Measurements from ENCODE around the gene PTDSS2. TPM values are rescaled to one million over a fixed set of nuclear protein-coding genes. Genes with fewer than 3 reads are reported as not detected.

PTDSS2 gene
- total and polyA plus RNA-seq, 8 donors: 11.6 to 264 (median 25.1) TPM

DNA sequence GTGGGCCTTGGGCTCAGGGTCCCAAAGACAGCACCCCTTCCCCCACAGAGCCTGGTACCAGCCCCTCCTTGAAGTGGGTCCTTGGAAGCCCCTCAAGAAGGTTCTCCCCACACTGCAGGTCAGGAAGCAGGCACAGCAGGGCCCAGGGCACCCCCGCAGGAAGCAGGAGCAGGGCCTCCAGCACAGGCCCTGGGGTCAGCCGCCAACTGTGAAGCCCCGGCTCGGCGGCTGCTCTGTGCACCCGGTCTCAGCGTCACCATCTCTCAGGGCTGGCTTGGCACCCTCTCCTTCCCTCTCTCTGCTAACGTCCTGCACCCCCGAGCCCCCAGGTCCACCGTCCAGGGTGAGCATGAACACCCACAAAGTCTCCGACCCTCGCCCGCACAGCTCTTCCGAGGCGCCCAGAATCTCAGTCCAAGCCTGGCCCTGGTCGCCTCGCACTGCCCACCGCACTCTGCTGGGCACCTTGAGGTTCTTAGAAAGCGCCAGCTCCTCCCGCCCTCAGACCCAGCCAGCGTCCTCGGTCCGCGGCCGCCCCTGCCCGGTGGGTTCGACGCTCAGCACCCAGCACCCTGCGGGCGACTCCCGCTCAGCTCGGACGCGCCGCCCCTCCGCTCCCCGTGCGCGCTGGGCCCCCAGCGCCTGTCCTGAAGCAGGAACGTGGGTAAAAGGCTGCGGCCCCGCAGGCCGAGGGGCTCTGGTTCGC is 33.9 kb upstream of the PTDSS2 start:
- peak overlapping the region; percentile 84 to 91 (median 88) for H3K27ac ChIP-seq
- H3K9me3 ChIP-seq: no peaks in the 10 kb centered on the region
- intact Hi-C loops (cut with DNase I; ENCODE audit: low total_unique reads): no loop called here
- no peak for DNase-seq
- peaks cover 15 to 57% (median 46%) of the 10 kb centered on the region in 4 donors for H3K4me1 ChIP-seq
- H3K4me3 ChIP-seq: peak overlapping the region; percentile 55 to 73 (median 61)
- peaks cover 6 to 70% (median 16%) of the 10 kb centered on the region in 3 donors for H3K27me3 ChIP-seq
- 6 to 9% (median 8%) methylated on average over 19 to 45 of the region's 45 CpGs for WGBS, 5 donors
- no peaks in the 10 kb centered on the region for H3K36me3 ChIP-seq
- TF ChIP-seq, protein P1, sequence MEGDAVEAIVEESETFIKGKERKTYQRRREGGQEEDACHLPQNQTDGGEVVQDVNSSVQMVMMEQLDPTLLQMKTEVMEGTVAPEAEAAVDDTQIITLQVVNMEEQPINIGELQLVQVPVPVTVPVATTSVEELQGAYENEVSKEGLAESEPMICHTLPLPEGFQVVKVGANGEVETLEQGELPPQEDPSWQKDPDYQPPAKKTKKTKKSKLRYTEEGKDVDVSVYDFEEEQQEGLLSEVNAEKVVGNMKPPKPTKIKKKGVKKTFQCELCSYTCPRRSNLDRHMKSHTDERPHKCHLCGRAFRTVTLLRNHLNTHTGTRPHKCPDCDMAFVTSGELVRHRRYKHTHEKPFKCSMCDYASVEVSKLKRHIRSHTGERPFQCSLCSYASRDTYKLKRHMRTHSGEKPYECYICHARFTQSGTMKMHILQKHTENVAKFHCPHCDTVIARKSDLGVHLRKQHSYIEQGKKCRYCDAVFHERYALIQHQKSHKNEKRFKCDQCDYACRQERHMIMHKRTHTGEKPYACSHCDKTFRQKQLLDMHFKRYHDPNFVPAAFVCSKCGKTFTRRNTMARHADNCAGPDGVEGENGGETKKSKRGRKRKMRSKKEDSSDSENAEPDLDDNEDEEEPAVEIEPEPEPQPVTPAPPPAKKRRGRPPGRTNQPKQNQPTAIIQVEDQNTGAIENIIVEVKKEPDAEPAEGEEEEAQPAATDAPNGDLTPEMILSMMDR (IDR thresholded peaks at IDR 0.05): no peak
- no peak for TF ChIP-seq EP300 (IDR thresholded peaks at IDR 0.05)
- no peak for TF ChIP-seq POLR2AphosphoS5 (IDR thresholded peaks at IDR 0.05)
- TF ChIP-seq POLR2A (IDR thresholded peaks at IDR 0.05): no peak

DNA sequence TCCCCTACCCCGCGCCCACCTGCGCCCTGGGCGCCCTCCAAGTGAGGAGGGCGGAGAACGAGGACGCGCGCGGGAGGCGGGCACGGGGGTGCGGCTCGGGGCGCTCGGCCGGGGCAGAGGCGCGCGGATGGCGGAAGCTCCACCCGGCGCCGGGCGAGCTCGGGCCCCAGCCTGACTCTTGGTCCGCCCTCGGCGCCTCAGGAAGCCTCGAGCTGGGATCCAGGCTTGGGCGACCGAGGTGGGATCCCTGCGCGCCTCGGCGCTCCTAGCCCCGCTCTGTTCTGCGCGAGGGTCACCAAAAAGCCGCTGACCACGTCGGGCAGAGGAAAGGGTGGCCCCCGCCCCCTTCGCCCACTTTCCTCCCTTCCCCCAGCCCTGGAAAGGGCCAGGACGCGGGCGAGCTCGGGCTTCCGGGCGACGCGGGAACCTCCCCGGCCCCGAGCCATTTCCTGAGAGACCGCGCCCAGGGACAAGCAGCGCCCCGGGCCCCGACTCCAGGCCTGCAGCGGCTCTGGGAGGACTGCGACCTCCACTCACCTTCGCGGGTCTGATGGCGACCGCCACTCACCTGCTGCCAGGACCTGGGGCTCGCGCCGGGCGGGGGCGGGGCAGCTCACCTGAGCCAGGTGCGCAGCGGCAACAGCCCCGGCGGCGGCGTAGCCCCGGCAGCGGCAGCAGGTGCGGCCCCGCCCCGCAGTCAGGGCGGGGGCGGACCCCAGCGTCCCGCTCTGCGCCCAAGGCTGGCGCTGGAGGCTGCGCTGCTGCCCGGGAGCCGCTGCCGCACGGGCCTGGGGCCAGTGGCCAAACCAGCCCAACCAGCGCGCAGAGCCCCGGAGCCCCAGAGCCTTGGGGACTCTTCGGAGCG is 33.1 kb upstream of the PTDSS2 start:
- H3K4me3 ChIP-seq: peak overlapping the region; percentile 55 to 73 (median 61)
- peaks cover 6 to 70% (median 16%) of the 10 kb centered on the region in 3 donors for H3K27me3 ChIP-seq
- H3K4me1 ChIP-seq: peaks cover 15 to 57% (median 46%) of the 10 kb centered on the region in 4 donors
- DNase-seq: peak; percentile 82 to 90
- peak overlapping the region; percentile 84 to 91 (median 88) for H3K27ac ChIP-seq
- intact Hi-C loops (cut with DNase I; ENCODE audit: low total_unique reads): no loop called here
- H3K9me3 ChIP-seq: no peaks in the 10 kb centered on the region
- WGBS, 5 donors: 0 to 4% (median 1%) methylated on average over 16 to 97 of the region's 97 CpGs
- H3K36me3 ChIP-seq: no peaks in the 10 kb centered on the region
- TF ChIP-seq, protein P1 (IDR thresholded peaks at IDR 0.05): no peak
- TF ChIP-seq POLR2AphosphoS5 (IDR thresholded peaks at IDR 0.05): peak in 2 of 3 donors; percentile 6 to 13

DNA sequence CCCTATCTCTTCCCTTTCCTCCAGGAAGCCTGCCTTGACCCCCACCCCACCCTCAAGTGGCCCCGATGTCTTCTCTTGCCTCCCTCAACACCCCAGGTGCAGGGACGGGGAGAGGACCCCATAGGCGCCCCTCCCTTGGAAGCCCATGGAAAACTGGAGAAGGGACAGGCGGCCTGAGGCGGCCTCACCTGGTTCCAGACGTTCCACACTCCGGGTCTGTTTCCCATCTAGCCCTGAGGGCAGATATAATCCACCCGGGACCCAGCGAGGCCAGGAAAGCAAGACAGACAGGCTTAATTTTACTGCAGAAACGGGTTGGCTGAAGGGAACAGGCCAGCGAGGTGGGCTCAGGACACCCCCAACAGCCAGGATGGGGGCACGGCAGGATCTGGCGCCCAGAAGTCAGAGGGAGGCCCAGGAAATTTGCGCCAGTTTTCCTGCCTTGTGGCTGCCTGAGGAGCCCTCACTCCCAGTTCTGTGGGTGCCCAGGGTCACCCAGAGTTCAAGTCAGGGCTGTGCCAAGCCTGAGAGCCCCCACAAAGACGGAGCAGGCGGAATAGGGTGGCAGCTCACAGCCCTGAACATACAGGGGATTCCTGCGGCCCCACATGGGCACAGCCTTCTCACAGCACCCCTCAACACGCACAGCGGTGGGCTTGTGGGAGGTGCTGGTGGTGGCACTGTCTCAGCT is 32.3 kb upstream of the PTDSS2 start:
- Histone ChIP-seq H3K36me3 (no peaks in the 10 kb centered on the region), H3K4me3 (peak overlapping the region; percentile 55 to 73 (median 61)), H3K27me3 (peaks cover 6 to 70% (median 16%) of the 10 kb centered on the region in 3 donors), H3K4me1 (peaks cover 15 to 55% (median 45%) of the 10 kb centered on the region in 4 donors), H3K27ac (peak overlapping the region; percentile 84 to 91 (median 88)), H3K9me3 (no peaks in the 10 kb centered on the region)
- WGBS, 5 donors: 46 to 58% (median 53%) methylated on average over 16 to 19 of the region's 19 CpGs
- no peak for TF ChIP-seq POLR2AphosphoS5 (IDR thresholded peaks at IDR 0.05)
- no peak for TF ChIP-seq POLR2A (IDR thresholded peaks at IDR 0.05)
- TF ChIP-seq, protein P1 (IDR thresholded peaks at IDR 0.05): no peak
- no peak for TF ChIP-seq EP300 (IDR thresholded peaks at IDR 0.05)
- intact Hi-C loops (cut with DNase I; ENCODE audit: low total_unique reads): no loop called here
- no peak for DNase-seq

Data from stomach (tissue), 9 donors.